Esophagus muscularis mucosa (tissue), 4 donors: Measurements from ENCODE around the gene CELSR1.

Experiments
- CTCF ChIP-seq, 3 experiments: fragments of 200-600 bp in 2 of 3; fragments of 450-650 bp in 1 of 3; sonication (generic) in 2 of 3; IDR thresholded peaks; one replicate each; pipeline ENCODE4 v1.5.1; 2017 to 2019; ENCODE audit warnings: antibody characterized with exemption in 3 of 3, mild to moderate bottlenecking in 2 of 3, moderate library complexity in 1 of 3
- EP300 ChIP-seq: sonication (generic); formaldehyde crosslinking; IDR thresholded peaks from one replicate; pipeline ENCODE4 v1.6.1; 2017; ENCODE audit warnings: antibody characterized with exemption
- POLR2A ChIP-seq: fragments of 450-650 bp; IDR thresholded peaks from one replicate; pipeline ENCODE4 v1.6.1; 2017; ENCODE audit warnings: antibody characterized with exemption, moderate library complexity, mild to moderate bottlenecking, low read depth

DNA sequence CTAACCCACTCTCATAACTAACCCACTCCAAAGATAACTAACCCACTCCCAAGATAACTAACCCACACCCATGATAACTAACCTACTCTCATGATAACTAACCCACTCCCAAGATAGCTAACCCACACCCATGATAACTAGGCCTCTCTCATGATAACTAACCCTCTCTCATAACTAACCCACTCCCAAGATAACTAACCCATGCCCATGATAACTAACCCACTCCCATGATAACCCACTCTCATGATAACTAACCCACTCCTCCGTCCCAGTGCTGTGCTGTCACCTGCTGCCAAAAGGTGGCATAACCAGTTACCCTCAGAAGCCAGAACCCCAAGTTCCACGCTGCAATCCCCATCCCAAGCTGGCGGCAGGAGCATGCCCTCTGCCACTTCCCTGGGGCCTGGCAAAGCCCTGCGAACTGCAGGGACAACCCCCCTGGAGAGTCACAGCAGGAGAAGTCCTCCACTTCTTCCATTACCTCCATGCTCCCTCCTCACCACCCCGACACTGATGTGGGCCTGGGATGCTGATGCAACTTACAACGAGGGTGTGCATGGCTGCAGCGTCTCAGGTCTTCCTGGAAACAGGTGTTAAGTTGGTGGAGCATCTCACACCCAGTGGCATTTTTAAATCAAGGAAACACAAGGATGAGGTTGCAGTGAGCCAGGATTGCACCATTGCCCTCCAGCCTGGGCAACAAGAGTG, 30.8 kb upstream of the CELSR1 start:
- TF ChIP-seq EP300 (no peak), CTCF (IDR thresholded peaks at IDR 0.05) (no peak), POLR2A (no peak)
